ENCODE data around the gene FAM118A.

FAM118A gene

DNA sequence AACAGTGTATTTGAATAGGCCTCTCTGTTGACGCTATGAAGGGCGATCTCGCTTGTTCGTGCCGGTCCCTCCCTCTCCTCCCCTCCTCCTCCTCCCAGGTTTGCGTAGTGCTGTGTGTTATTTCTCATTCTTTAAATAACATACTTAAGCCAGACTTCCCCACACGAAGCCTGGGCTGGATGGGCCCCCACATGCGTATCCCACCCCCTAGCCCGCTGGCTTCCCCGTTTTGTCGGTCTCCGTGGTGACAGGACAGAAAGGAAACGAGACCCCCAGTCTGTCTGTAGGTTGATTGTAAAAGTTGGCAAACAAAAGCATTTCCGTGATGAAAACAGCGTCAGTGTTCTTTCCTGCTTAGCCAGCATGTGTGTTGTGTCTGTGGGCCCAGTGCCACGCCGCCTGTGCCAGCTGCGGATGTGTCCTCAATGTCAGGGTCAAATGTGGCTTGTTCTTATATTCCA lies 27.3 kb downstream of the FAM118A start:
- H3K9ac ChIP-seq, result no peak overlapping the region

DNA sequence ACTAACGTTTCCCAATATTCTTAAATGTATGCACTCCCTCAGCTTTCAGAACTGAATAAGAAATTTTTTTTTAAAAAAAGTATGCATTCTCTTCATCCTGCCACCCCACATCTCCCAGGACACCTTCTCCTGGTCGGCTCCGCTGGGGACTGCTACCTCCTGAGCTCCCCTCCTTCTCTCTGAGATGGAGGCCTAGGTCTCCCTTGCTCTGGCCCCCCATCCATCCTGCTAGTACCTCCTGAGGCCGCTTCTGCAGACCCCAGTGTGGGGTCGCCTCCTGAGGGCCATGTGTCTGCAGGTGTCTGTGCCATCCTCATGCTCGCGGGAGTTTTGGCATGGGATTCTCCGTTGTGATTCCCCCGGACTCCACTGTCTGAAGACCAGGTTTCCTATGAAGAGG lies 27.8 kb downstream of the FAM118A start:
- Histone ChIP-seq H3K4me2 (ENCODE audit: low read length) (peak overlapping the region; percentile 59), H3K36me3 (ENCODE audit: control insufficient read depth, insufficient read depth, low read length) (no peaks in the 10 kb centered on the region), H3K9me3 (ENCODE audit: control insufficient read depth, low read length) (no peaks in the 10 kb centered on the region), H2AFZ (no peak overlapping the region), H3K27me3 (ENCODE audit: control insufficient read depth, insufficient read depth, low read length) (no peaks in the 10 kb centered on the region), H3K4me1 (no peaks in the 10 kb centered on the region), H3K79me2 (no peaks in the 10 kb centered on the region), H3K27ac (peak overlapping the region; percentile 19), H3K9ac (no peak overlapping the region), H3K4me3 (ENCODE audit: low read depth, low read length) (no peak overlapping the region)
- TF ChIP-seq, protein P1, sequence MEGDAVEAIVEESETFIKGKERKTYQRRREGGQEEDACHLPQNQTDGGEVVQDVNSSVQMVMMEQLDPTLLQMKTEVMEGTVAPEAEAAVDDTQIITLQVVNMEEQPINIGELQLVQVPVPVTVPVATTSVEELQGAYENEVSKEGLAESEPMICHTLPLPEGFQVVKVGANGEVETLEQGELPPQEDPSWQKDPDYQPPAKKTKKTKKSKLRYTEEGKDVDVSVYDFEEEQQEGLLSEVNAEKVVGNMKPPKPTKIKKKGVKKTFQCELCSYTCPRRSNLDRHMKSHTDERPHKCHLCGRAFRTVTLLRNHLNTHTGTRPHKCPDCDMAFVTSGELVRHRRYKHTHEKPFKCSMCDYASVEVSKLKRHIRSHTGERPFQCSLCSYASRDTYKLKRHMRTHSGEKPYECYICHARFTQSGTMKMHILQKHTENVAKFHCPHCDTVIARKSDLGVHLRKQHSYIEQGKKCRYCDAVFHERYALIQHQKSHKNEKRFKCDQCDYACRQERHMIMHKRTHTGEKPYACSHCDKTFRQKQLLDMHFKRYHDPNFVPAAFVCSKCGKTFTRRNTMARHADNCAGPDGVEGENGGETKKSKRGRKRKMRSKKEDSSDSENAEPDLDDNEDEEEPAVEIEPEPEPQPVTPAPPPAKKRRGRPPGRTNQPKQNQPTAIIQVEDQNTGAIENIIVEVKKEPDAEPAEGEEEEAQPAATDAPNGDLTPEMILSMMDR (IDR thresholded peaks at IDR 0.05), result no peak

More for the DNA sequence above, 27.3 kb downstream of the FAM118A start:
- H3K4me1 ChIP-seq, result no peaks in the 10 kb centered on the region
- H2AFZ ChIP-seq, result no peak overlapping the region
- TF ChIP-seq, protein P1 (IDR thresholded peaks at IDR 0.05), result no peak
- H3K79me2 ChIP-seq, result no peaks in the 10 kb centered on the region
- peak overlapping the region; percentile 59 for H3K4me2 ChIP-seq (ENCODE audit: low read length)
- no peaks in the 10 kb centered on the region for H3K9me3 ChIP-seq (ENCODE audit: control insufficient read depth, low read length)
- H3K36me3 ChIP-seq (ENCODE audit: control insufficient read depth, insufficient read depth, low read length), result no peaks in the 10 kb centered on the region
- no peak overlapping the region for H3K4me3 ChIP-seq (ENCODE audit: low read depth, low read length)
- peak overlapping the region; percentile 30 for H3K27ac ChIP-seq
- H3K27me3 ChIP-seq (ENCODE audit: control insufficient read depth, insufficient read depth, low read length), result no peaks in the 10 kb centered on the region

DNA sequence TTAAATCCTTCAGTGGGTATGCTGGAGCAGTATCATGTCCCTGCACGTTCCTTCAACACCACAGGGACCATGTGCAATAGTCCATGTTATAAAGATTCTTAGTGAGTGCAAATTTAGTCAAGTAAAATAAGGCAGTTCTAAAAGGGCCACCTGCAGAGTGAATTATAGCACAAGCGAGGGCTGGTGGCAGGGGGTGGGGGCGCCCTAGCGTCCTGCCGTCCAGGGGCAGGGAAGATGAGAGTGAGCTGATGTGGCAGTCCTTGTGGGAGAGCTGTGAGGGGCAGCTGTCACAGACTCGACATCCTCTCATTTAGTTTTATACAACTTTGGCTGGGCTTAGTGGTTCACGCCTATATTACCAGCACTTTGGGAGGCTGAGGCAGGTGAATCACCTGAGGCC lies 29.1 kb downstream of the FAM118A start:
- Histone ChIP-seq H3K4me2 (ENCODE audit: low read length) (no peak overlapping the region), H3K9ac (no peak overlapping the region), H3K4me3 (ENCODE audit: low read depth, low read length) (no peak overlapping the region), H3K4me1 (no peaks in the 10 kb centered on the region), H3K36me3 (ENCODE audit: control insufficient read depth, insufficient read depth, low read length) (no peaks in the 10 kb centered on the region), H2AFZ (no peak overlapping the region), H3K27ac (no peak overlapping the region), H3K79me2 (no peaks in the 10 kb centered on the region), H3K27me3 (ENCODE audit: control insufficient read depth, insufficient read depth, low read length) (no peaks in the 10 kb centered on the region), H3K9me3 (ENCODE audit: control insufficient read depth, low read length) (no peaks in the 10 kb centered on the region)
- TF ChIP-seq, protein P1 (IDR thresholded peaks at IDR 0.05), result no peak

DNA sequence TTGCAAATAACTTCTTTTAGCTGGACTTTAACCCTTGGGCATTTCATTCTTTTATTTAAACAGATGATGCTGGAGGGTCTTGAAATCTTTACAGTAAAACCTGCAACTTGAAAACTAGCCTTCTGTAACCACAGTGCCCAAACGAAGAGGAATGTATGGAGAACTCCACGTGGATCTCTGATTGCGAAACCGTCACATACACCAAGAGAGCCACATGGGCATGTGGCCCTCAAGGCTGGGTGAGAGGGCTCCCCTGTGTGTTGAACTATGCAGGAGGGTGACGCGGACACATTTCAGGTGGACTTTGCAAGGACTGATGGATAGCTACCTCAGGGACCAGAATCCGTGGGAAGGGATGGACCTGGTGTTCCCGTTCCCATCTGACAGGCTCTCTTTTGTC lies 30.6 kb downstream of the FAM118A start:
- Histone ChIP-seq H3K27ac (no peak overlapping the region), H2AFZ (no peak overlapping the region), H3K4me2 (ENCODE audit: low read length) (no peak overlapping the region), H3K79me2 (no peaks in the 10 kb centered on the region), H3K9me3 (ENCODE audit: control insufficient read depth, low read length) (no peaks in the 10 kb centered on the region), H3K36me3 (ENCODE audit: control insufficient read depth, insufficient read depth, low read length) (no peaks in the 10 kb centered on the region), H3K4me1 (peaks cover 2% of the 10 kb centered on the region), H3K27me3 (ENCODE audit: control insufficient read depth, insufficient read depth, low read length) (no peaks in the 10 kb centered on the region), H3K4me3 (ENCODE audit: low read depth, low read length) (no peak overlapping the region), H3K9ac (no peak overlapping the region)
- TF ChIP-seq, protein P1 (IDR thresholded peaks at IDR 0.05), result no peak

DNA sequence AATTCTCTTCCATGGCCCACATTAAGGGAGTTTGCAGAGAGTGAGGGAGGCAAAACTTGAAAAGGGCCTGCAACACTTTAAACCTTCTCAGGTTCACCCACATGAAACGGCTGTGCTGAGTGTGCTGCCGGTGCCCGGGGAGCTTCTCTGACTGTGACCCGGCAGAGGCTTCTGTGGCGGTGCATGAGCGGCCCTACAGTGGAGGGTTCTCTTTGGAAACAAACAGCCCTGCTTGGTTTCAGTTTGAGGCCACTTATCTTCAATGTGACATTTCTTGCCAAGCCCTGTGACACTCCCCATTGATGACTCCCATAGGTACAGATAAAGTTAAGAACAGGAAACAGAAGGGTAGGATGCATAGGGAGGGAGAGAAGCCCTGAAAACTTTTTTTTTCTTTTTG lies 31.8 kb downstream of the FAM118A start:
- Histone ChIP-seq H3K4me1 (peaks cover 2% of the 10 kb centered on the region), H3K4me3 (ENCODE audit: low read depth, low read length) (no peak overlapping the region), H3K9ac (no peak overlapping the region), H3K27me3 (ENCODE audit: control insufficient read depth, insufficient read depth, low read length) (no peaks in the 10 kb centered on the region), H3K36me3 (ENCODE audit: control insufficient read depth, insufficient read depth, low read length) (no peaks in the 10 kb centered on the region), H3K79me2 (no peaks in the 10 kb centered on the region), H3K27ac (no peak overlapping the region), H3K4me2 (ENCODE audit: low read length) (no peak overlapping the region), H2AFZ (no peak overlapping the region), H3K9me3 (ENCODE audit: control insufficient read depth, low read length) (no peaks in the 10 kb centered on the region)
- TF ChIP-seq, protein P1 (IDR thresholded peaks at IDR 0.05), result no peak

All from parathyroid adenoma (tissue), 2 donors.